ENCODE results near the gene PHLDA2.
"Not testable (repeated sequence)": the region's sequence is repeated elsewhere in the genome, so short reads cannot be mapped to it uniquely, and the experiment has no call there.

The PHLDA2 gene

DNA sequence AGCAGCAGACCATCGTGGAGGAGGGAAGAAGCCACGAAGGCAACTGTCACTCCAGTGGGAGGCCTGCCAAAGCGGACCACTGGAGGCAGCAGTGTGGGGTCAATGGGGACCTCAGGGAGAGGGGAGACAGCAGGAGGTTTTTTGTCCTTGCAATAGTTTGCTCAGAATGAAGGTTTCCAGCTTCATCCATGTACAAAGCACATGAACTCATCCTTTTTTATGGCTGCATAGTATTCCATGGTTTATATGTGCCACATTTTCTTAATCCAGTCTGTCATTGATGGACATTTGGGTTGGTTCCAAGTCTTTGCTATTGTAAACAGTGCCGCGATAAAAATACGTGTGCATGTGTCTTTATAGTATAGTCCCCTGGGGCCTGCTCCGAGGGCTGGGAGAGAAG is 23.9 kb downstream of the PHLDA2 start:
- not testable (repeated sequence) for H3K4me1 ChIP-seq (ENCODE audit: insufficient read depth, low read length); H3K9me3 ChIP-seq (ENCODE audit: control insufficient read depth, insufficient read depth, low read length)

DNA sequence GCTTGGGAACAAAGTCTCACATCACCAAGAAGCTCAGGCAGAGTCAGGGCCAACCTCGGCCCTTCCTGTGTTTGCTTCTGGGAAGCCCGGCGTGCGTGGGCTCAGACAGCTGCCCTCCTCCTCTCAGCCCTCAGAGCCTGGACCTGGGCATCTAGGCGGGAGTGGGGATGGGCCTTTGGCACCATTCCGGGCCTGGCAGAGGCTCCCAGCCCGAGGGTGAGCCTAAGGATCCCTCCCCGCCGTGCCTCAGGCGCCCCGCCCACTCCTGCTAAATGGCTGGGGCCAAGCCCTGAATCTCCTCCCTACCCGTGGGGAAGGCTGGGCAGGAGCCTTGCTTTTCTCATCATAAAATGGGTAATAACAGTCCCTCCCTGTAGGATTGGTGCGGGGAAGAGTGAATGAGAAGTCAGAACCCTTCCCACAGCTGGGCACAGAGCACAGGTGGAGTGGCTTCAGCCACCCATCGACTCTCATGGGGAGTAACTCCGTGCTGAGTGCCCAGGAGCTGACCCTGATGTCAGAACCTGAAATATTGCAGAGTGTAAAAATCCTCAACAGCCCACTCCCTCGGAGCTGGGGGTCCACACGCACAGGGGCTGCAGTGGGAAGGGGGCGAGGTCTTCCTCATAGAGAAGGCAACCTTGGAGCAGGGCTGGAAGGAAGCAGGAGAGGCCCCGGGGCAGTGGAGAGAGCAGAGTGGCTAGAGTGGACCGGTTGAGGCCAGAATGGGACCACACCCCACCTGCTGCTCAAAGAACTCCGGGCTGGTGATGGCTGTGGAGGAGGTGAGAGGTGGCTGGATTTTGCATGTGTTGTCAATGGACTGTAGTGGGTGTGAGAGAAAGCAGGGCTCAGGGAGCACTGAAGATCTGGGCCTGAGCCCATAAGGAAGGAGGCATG is 24.8 kb downstream of the PHLDA2 start:
- Histone ChIP-seq H3K9me3 (ENCODE audit: control insufficient read depth, insufficient read depth, low read length) (no peaks in the 10 kb centered on the region), H3K4me1 (ENCODE audit: insufficient read depth, low read length) (peaks cover 6% of the 10 kb centered on the region; the same call in 1 of the 2 replicates), H3K9ac (ENCODE audit: low read depth, low read length) (no peak overlapping the region), H3K36me3 (ENCODE audit: insufficient read depth, low read length) (no peaks in the 10 kb centered on the region)

More for the DNA sequence above, 23.9 kb downstream of the PHLDA2 start:
- H3K36me3 ChIP-seq (ENCODE audit: insufficient read depth, low read length); H3K9ac ChIP-seq (ENCODE audit: low read depth, low read length): not testable (repeated sequence)

DNA sequence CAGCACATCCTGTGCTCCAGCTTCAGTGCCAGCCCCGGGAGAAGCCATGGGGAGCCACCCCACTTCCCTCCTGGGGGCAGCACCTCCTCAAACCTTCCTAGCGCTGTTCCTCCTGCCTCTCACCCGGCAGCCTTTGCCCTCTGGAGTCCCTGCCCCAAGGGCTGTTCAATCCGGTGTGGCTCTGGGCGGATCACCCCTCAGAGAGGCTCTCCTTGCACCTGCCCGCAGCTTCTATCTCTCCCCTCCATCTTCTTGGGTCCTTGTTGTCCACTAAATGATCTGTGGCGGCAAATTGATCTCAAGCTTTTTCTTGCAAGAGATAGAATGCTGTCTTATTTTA is 25.6 kb downstream of the PHLDA2 start:
- peaks cover 12% of the 10 kb centered on the region; the same call in 1 of the 2 replicates for H3K4me1 ChIP-seq (ENCODE audit: insufficient read depth, low read length)
- no peaks in the 10 kb centered on the region for H3K36me3 ChIP-seq (ENCODE audit: insufficient read depth, low read length)
- no peak overlapping the region for H3K9ac ChIP-seq (ENCODE audit: low read depth, low read length)

DNA sequence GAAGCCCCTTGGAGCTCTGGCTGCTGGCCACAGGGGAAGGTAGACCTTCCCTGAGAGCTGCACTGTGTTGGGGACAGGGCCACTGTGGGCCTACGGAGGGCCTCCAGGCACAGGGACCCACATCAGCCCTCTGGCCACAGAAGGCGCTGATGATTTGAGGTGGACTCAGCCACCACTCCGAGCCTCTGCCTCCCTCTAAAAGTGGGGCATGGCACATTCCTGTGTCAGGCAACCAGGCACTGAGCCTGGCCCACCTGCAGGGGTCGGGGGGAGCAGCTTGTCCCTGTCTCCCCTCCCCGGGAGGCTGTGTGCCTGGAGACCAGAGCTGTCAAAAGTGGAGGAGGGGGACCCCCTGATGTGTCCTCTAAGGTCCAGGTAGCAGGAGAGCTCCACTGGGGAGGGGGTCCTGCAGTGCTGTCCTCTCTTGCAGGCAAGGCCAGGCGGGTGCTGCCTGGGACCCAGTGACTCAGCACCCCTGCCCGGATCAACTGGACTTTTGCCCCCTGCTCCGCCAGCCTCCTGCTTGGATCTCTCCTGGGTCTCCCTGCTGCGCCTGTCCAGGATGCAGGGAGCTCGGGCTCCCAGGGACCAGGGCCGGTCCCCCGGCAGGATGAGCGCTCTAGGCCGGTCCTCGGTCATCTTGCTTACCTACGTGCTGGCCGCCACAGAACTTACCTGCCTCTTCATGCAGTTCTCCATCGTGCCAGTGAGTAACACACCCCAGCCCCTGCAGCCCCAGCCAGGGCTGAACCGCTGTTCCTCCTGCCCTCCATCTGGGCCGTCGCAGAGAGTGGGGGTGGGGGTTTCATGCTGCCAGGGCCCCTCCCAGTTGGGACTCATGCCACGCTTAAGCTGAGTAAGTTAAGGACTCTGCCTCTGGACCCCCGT is 26.2 kb downstream of the PHLDA2 start:
- peaks cover 12% of the 10 kb centered on the region; the same call in 1 of the 2 replicates for H3K4me1 ChIP-seq (ENCODE audit: insufficient read depth, low read length)
- peak overlapping the region; percentile 86 for H3K9ac ChIP-seq (ENCODE audit: low read depth, low read length)
- no peaks in the 10 kb centered on the region for H3K36me3 ChIP-seq (ENCODE audit: insufficient read depth, low read length)
- no peaks in the 10 kb centered on the region for H3K9me3 ChIP-seq (ENCODE audit: control insufficient read depth, insufficient read depth, low read length)

More for the DNA sequence above, 25.6 kb downstream of the PHLDA2 start:
- no peaks in the 10 kb centered on the region for H3K9me3 ChIP-seq (ENCODE audit: control insufficient read depth, insufficient read depth, low read length)

DNA sequence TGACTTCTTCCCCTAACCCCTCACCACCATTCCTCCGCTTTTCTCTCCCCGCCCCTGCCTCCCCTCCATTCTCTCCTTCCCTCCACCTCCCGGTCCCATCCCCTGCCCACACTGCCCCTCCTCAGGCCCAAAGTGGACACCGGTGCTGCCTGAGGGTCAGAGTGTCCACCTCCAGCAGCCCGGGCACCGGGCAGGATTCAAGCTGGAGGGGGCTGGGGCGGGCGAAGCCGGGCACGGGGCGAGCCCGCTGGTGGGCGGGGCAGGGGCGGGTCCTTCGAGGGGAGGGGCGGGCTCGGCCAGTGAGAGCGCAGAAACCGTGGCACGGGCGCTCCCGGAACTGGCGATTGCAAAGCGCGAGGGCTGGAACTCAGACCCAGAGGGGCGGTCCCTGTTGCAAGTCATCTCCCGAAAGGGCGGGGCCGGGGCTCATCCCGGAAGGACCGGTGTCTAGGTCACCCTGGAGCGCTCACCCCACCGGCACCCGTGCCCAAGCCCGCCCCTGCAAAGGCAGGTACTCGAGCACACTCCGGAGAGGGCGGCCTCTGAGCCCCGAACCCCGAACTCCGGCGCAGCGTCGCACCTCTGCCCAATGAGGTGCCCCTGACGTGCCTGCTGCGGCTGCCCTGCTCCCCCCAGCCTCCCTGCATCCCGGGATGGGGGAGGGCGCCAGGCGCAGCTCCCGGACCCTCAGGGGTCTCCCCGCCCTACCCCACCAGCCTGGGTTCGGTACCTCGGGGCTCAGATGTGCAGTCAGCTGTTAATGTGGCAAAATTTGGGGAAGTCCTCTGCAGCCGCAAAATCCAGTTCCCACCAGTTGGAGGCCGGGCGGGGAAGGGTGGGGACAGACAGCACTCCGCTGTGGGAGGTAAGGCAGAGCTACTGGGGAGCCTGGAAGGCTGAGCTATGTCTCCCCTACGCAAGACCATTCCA is 27.1 kb downstream of the PHLDA2 start:
- peak overlapping the region; percentile 86 for H3K9ac ChIP-seq (ENCODE audit: low read depth, low read length)
- H3K9me3 ChIP-seq (ENCODE audit: control insufficient read depth, insufficient read depth, low read length), result no peaks in the 10 kb centered on the region
- H3K36me3 ChIP-seq (ENCODE audit: insufficient read depth, low read length), result no peaks in the 10 kb centered on the region
- H3K4me1 ChIP-seq (ENCODE audit: insufficient read depth, low read length), result peaks cover 12% of the 10 kb centered on the region; the same call in 1 of the 2 replicates

DNA sequence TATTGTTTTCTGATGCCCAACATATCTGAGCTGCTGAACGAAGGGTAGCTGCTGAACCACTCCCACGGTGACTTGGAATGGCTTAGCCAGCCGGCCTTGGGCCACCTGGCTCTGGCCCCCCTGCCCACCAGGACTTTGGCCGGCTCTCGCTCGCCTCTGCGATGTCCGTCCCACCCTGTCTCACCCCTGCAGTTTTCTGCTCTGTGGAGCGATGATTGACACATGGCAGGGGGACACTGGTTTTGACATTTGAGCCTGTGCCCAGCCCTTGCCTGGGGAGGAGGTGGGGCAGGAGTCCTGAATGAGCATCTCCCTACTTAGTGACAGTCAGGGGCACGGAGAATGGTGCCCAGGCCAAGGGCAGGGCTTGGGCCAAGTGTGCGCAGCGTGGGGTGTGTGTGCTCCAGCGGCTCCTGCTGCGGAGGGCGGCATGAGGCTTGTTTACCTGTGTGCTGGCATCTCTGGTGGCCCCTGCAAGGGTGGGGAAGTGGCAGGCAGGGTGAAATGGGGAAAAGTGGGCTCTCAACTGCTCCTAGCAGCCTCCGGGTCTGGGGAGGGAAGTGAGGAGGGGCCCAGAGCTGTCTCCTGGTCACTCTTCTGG is 27.9 kb downstream of the PHLDA2 start:
- Histone ChIP-seq H3K9ac (ENCODE audit: low read depth, low read length) (peak overlapping the region; percentile 74), H3K36me3 (ENCODE audit: insufficient read depth, low read length) (no peaks in the 10 kb centered on the region), H3K9me3 (ENCODE audit: control insufficient read depth, insufficient read depth, low read length) (no peaks in the 10 kb centered on the region), H3K4me1 (ENCODE audit: insufficient read depth, low read length) (peaks cover 12% of the 10 kb centered on the region; the same call in 1 of the 2 replicates)

DNA sequence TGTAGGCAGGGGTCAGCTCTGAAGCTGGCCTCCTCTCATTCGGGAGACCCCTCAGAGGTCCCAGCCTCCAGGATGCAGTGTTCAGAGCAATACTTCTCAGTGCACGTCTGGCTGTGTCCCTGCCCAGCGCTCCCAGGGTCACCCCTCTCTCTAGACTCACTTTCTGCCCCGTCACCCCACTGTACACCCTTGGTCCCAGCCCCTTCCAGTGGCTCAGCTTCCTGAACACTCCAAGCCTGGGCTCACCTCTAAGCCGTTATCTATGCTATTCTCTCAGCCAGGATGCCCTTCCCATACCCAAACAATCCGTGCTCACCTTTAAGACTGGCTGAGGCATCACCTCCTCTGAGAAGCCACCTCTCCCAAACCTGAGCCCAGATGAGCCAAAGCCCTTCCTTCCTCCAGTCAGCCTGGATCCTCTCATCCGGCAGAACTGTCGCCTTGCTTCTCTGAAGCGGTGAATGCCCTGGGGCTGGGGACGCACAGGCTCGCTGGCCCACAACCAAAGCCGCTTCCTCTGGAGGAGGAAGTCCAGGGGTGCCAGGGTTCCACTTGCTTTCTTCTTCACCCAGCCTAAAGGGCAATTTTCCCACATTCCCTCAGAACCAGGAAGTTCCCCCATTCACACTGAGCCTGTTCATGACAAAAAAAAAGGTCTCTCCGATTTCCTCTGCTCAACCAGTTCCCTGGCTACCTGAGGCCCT is 30.0 kb downstream of the PHLDA2 start:
- peaks cover 12% of the 10 kb centered on the region; the same call in 1 of the 2 replicates for H3K4me1 ChIP-seq (ENCODE audit: insufficient read depth, low read length)
- no peak overlapping the region for H3K9ac ChIP-seq (ENCODE audit: low read depth, low read length)
- no peaks in the 10 kb centered on the region for H3K36me3 ChIP-seq (ENCODE audit: insufficient read depth, low read length)
- H3K9me3 ChIP-seq (ENCODE audit: control insufficient read depth, insufficient read depth, low read length), result no peaks in the 10 kb centered on the region

DNA sequence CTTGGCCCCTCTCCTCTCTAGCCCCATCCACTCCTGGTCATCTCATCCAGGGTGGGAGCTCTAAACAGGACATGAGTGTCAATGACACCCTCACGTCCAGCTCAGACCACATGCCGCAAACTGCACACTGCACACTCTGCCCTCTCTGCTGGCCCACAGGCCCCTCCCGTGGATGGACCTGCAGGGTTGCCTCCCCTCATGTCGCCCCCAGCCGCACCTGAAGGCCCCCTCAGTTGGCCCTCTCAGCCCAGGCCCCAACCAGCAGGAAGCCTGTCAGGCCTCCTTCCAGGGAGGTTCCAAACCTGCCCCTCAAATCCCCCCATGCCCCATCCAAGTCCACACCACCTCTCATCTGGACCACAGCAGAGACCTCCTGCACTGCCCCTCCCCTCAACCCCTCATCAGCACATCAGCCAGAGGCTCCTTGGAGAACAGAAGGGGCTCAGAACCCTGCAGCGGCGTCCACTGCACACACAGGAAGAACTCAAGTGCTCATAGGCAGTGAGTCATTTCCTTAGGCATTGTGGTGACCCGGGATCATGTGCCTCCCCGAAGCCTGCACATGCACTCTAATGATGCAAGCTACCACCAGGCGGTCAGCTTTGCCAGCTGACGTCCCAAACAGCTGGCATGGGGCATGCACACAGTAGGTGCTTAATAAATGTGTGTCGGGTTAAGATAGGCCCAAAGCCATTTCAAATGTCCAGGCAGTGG is 30.7 kb downstream of the PHLDA2 start:
- no peaks in the 10 kb centered on the region for H3K36me3 ChIP-seq (ENCODE audit: insufficient read depth, low read length)
- peaks cover 12% of the 10 kb centered on the region; the same call in 1 of the 2 replicates for H3K4me1 ChIP-seq (ENCODE audit: insufficient read depth, low read length)
- no peaks in the 10 kb centered on the region for H3K9me3 ChIP-seq (ENCODE audit: control insufficient read depth, insufficient read depth, low read length)
- H3K9ac ChIP-seq (ENCODE audit: low read depth, low read length), result no peak overlapping the region

DNA sequence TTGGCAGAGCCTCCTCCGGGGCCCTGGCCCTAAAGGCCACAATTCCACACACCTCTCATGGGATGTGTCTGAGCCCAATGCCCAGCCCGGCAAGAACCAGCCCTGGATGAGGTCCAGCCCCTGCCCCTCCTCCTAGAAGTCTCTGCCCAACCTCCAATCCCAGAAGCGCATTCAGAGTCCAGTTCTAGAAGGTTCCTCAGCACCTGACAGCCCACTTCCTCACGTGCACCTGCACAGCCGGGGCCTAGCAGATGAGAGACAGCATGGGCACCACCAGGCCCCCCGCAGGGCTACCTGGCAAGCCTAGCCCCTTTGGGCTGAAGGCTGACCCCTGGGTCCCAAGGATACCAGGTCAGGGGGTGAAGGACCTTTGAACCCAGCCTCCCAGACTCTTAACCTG is 32.2 kb downstream of the PHLDA2 start:
- H3K36me3 ChIP-seq (ENCODE audit: insufficient read depth, low read length), result no peaks in the 10 kb centered on the region
- no peaks in the 10 kb centered on the region for H3K9me3 ChIP-seq (ENCODE audit: control insufficient read depth, insufficient read depth, low read length)
- H3K9ac ChIP-seq (ENCODE audit: low read depth, low read length), result no peak overlapping the region
- peaks cover 12% of the 10 kb centered on the region; the same call in 1 of the 2 replicates for H3K4me1 ChIP-seq (ENCODE audit: insufficient read depth, low read length)

DNA sequence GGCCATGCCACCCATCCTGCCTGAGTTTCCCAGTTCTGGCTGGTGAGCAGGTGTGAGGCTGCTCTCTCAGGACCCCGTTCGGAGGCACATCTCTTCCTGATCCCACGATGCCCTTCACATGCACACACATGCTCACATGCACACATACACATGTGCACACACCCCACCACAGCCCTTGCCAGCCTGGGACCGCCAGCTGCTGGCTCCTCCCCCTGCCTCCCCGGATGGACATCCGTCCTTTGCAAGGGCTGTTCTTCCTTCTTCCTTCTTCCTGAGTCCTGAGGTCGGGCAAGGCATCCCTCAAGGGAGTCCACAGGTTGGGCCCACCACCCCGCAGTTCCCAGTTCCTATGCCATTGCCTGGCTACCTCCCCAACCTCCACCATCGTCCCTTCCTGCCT is 33.2 kb downstream of the PHLDA2 start:
- Histone ChIP-seq H3K9ac (ENCODE audit: low read depth, low read length) (no peak overlapping the region), H3K36me3 (ENCODE audit: insufficient read depth, low read length) (no peaks in the 10 kb centered on the region), H3K4me1 (ENCODE audit: insufficient read depth, low read length) (peaks cover 21% of the 10 kb centered on the region), H3K9me3 (ENCODE audit: control insufficient read depth, insufficient read depth, low read length) (no peaks in the 10 kb centered on the region)

DNA sequence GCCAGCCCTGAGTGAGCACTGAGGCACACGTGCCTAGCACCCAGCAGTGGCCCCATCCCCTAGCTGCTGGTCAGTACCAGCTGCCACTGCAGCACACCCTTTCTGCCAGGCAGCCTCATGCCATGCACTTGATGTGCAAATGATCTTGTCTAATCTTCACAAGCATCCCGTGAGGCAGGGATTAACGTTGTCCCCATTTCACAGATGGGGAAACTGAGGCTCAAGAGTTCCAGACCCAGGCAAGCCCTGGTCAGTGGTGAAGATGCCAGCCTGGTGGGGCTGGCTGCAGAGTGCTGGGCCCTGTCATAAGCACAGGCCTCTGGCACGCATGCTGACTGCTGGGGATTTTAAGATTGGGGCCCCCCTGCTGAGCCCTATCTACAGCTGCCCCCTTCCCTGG is 35.3 kb downstream of the PHLDA2 start:
- Histone ChIP-seq H3K36me3 (ENCODE audit: insufficient read depth, low read length) (no peaks in the 10 kb centered on the region), H3K4me1 (ENCODE audit: insufficient read depth, low read length) (peaks cover 14% of the 10 kb centered on the region), H3K9ac (ENCODE audit: low read depth, low read length) (no peak overlapping the region), H3K9me3 (ENCODE audit: control insufficient read depth, insufficient read depth, low read length) (no peaks in the 10 kb centered on the region)

DNA sequence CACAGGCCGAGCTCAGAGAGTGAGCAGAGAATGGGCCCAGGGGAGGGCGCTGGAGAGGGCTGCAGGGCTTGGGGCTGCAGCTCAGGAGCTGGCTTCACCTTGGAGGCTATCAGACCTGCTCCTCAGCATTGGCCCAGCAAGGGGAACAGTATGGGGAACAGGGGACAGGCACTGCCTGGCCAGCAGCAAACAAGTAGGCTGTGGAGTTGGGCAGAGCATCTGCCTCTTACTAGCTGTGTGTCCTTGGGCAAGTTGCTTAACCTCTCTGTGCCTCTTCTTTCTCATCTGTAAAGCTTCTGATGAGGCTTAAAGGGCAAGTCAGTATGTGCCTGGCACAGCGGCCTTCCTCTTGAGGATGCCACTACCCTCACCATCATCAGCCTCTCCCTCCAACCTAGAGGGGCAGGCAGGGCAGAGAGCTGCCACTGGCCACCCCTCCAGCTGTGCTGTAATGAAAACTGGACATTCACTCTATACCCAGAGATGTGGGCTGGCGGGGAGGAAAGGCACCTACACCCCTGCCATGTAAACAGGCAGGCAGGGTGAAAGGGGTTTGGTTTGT is 36.2 kb downstream of the PHLDA2 start:
- Histone ChIP-seq H3K9ac (ENCODE audit: low read depth, low read length) (peak overlapping the region; percentile 46; the same call in 1 of the 2 replicates), H3K4me1 (ENCODE audit: insufficient read depth, low read length) (peaks cover 13% of the 10 kb centered on the region), H3K36me3 (ENCODE audit: insufficient read depth, low read length) (no peaks in the 10 kb centered on the region), H3K9me3 (ENCODE audit: control insufficient read depth, insufficient read depth, low read length) (no peaks in the 10 kb centered on the region)
